OCI-LY1 (cell line): ENCODE data around the gene KRT6B.

ENCODE experiments used
- H2AFZ ChIP-seq: fragments of 200-600 bp; sonication (generic), shearing (Covaris generic); 2 replicates; pipeline ENCODE4 v1.6.0; 2014; ENCODE audit warnings: antibody characterized with exemption, mild to moderate bottlenecking, low read length
- H3F3A ChIP-seq: fragments of 200-600 bp; sonication (generic), shearing (Covaris generic); 2 replicates; pipeline ENCODE4 v1.6.0; 2014; ENCODE audit warnings: mild to moderate bottlenecking, antibody characterized with exemption, low read length, moderate library complexity; ENCODE audit not compliant: insufficient read depth
- H3K27ac ChIP-seq: fragments of 200-600 bp; sonication (generic); 2 replicates; pipeline ENCODE4 v1.5.1; 2014; ENCODE audit warnings: low read length, mixed run types, mild to moderate bottlenecking, low read depth; ENCODE audit not compliant: poor library complexity, severe bottlenecking
- H3K27me3 ChIP-seq: fragments of 200-600 bp; sonication (generic); 2 replicates; pipeline ENCODE4 v1.6.0; 2014; ENCODE audit warnings: antibody characterized with exemption, mild to moderate bottlenecking, low read length, moderate library complexity; ENCODE audit not compliant: insufficient read depth
- H3K36me3 ChIP-seq: fragments of 200-600 bp; sonication (generic); 2 replicates; pipeline ENCODE4 v1.6.1; 2014; ENCODE audit warnings: mild to moderate bottlenecking, antibody characterized with exemption, low read length, moderate library complexity, mixed read lengths; ENCODE audit not compliant: insufficient read depth
- H3K4me1 ChIP-seq: fragments of 200-600 bp; sonication (generic); 2 replicates; pipeline ENCODE4 v1.5.1; 2014; ENCODE audit warnings: mild to moderate bottlenecking, low read length, moderate library complexity; ENCODE audit not compliant: insufficient read depth, severe bottlenecking
- H3K4me2 ChIP-seq: fragments of 200-600 bp; sonication (generic), shearing (Covaris generic); 2 replicates; pipeline ENCODE4 v1.6.1; 2014; ENCODE audit warnings: low read length
- H3K4me3 ChIP-seq: fragments of 200-600 bp; sonication (generic); 2 replicates; pipeline ENCODE4 v1.5.1; 2014; ENCODE audit warnings: low read length, low read depth, mild to moderate bottlenecking, mixed read lengths; ENCODE audit not compliant: poor library complexity, severe bottlenecking
- H3K79me2 ChIP-seq: fragments of 200-600 bp; shearing (Covaris generic); 2 replicates; pipeline ENCODE4 v1.6.1; 2016; ENCODE audit warnings: mixed run types, low read length, mixed read lengths; ENCODE audit not compliant: insufficient read depth
- H3K9ac ChIP-seq: fragments of 200-600 bp; sonication (generic), shearing (Covaris generic); 2 replicates; pipeline ENCODE4 v1.6.1; 2014; ENCODE audit warnings: mild to moderate bottlenecking, low read length, mixed read lengths
- H3K9me2 ChIP-seq: fragments of 200-600 bp; sonication (generic), shearing (Covaris generic); 2 replicates; pipeline ENCODE4 v1.6.1; 2014; ENCODE audit warnings: low read depth, mild to moderate bottlenecking, low read length, mixed read lengths
- H3K9me3 ChIP-seq: fragments of 200-600 bp; shearing (Covaris generic); 2 replicates; pipeline ENCODE4 v1.6.1; 2014; ENCODE audit warnings: low read length, mixed read lengths
- H4K20me1 ChIP-seq: fragments of 200-600 bp; sonication (generic), shearing (Covaris generic); 2 replicates; pipeline ENCODE4 v1.6.0; 2016; ENCODE audit warnings: mild to moderate bottlenecking, low read length; ENCODE audit not compliant: insufficient read depth
- EZH2 ChIP-seq: fragments of 200-600 bp; sonication (generic), shearing (Covaris generic); IDR thresholded peaks from 2 replicates; pipeline ENCODE4 v1.8.0; 2017; ENCODE audit warnings: borderline replicate concordance, mixed run types, mild to moderate bottlenecking, antibody characterized with exemption, low read length, moderate library complexity, mixed read lengths
- TF ChIP-seq, protein P1 (sequence below): fragments of 200-600 bp; sonication (generic), shearing (Covaris generic); IDR thresholded peaks from 2 replicates; pipeline ENCODE4 v1.5.1; 2017; ENCODE audit warnings: mild to moderate bottlenecking, antibody characterized with exemption, low read length, moderate library complexity, mixed read lengths

The KRT6B gene

DNA sequence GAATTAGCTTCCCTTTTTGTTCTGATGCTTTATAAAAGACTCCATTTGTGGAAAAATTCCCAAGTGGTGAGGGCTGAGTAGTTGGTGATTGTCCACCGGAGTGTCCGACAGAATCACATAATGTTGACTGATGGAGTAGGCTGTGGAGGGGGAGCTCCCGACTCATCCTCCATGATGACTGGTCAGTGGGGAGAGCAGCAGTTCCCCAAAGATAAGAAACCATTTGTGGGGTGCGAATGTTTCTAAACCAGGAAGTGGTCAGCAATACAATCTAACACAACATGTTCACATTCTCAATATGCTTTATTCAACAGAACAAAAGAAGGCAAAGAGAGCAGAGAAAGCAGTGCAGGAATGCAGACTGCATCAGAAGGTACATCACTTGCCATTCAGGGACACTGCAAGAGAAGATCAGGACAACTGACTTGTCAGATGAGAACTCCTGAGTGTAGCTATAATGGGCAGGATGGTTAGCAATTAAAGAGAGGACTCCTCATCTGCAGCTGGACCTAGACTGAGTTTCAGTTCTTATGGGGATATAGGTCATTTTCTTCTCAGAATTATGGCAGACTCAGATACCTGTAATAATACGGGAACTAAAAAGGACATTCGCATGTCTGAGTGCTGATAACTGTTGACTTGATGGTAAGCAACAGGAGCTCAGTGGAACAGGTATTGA lies 5.4 kb downstream of the KRT6B start:
- TF ChIP-seq EZH2 = no peak
- TF ChIP-seq, protein P1, sequence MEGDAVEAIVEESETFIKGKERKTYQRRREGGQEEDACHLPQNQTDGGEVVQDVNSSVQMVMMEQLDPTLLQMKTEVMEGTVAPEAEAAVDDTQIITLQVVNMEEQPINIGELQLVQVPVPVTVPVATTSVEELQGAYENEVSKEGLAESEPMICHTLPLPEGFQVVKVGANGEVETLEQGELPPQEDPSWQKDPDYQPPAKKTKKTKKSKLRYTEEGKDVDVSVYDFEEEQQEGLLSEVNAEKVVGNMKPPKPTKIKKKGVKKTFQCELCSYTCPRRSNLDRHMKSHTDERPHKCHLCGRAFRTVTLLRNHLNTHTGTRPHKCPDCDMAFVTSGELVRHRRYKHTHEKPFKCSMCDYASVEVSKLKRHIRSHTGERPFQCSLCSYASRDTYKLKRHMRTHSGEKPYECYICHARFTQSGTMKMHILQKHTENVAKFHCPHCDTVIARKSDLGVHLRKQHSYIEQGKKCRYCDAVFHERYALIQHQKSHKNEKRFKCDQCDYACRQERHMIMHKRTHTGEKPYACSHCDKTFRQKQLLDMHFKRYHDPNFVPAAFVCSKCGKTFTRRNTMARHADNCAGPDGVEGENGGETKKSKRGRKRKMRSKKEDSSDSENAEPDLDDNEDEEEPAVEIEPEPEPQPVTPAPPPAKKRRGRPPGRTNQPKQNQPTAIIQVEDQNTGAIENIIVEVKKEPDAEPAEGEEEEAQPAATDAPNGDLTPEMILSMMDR = no peak
- Histone ChIP-seq H3K27ac (no peak overlapping the region), H3F3A (no peaks in the 10 kb centered on the region), H3K79me2 (no peaks in the 10 kb centered on the region), H3K36me3 (no peaks in the 10 kb centered on the region), H3K9me3 (no peaks in the 10 kb centered on the region), H3K27me3 (peaks cover 3% of the 10 kb centered on the region), H3K4me1 (no peaks in the 10 kb centered on the region), H3K4me3 (no peak overlapping the region), H2AFZ (no peak overlapping the region), H3K9me2 (no peaks in the 10 kb centered on the region), H3K4me2 (no peak overlapping the region), H3K9ac (no peak overlapping the region), H4K20me1 (no peaks in the 10 kb centered on the region)

GRCh38 chr12:52445876-52446275 lies 6.1 kb downstream of the KRT6B start:
- Histone ChIP-seq H3K4me3 (no peak overlapping the region), H3K4me2 (no peak overlapping the region), H3K36me3 (no peaks in the 10 kb centered on the region), H3K27ac (no peak overlapping the region), H3K9ac (no peak overlapping the region), H3K4me1 (no peaks in the 10 kb centered on the region), H2AFZ (no peak overlapping the region), H3F3A (no peaks in the 10 kb centered on the region), H3K79me2 (no peaks in the 10 kb centered on the region), H3K27me3 (peaks cover 3% of the 10 kb centered on the region), H3K9me2 (no peaks in the 10 kb centered on the region), H4K20me1 (no peaks in the 10 kb centered on the region), H3K9me3 (no peaks in the 10 kb centered on the region)
- no peak for TF ChIP-seq EZH2
- TF ChIP-seq, protein P1 = no peak

DNA sequence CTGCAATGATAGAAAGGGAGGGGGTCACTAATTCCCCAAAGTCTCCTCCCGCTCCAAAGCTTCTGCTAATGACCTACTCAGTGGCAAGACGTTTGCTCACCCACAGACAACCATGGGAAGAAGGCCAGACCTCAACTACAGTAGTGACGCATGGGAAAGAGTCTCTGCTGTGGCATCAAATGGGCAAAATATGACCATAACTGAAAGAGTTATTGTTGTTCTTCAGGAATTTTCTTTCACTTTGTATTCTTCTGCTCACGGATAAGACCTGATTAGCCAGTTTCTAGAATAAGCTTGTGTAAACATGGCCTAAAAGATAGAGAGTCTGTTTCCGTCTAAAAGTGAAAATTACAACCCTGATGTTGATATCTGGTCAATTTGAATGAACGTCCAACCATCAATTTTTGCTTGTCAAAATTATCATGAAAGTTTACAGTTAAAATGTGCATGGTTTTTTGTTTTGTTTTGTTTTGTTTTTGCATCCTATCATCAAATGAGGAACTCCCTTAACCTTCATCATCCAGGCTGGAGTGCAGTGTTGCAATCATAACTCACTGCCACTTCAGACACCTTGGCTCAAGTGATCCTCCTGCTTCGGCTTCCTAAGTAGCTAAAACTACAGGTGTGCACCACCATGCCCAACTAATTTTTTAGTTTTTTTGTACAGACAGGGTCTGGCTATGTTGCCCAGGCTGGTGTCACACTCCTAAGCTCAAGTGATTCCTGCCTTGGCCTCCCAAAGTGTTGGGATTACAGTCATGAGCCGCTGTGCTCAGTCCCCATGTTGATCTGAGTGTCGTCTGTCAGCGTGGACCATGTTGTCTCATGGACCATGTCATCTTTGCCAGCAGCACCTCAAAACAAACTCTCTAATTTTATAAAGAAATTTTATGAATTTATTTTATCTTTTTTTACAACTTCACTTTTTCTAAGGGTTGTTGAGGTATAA lies 7.0 kb downstream of the KRT6B start:
- no peaks in the 10 kb centered on the region for H3K9me2 ChIP-seq
- no peak overlapping the region for H3K4me3 ChIP-seq
- H3K9ac ChIP-seq = no peak overlapping the region
- TF ChIP-seq, protein P1 = no peak
- TF ChIP-seq EZH2 = no peak
- no peak overlapping the region for H3K27ac ChIP-seq
- H3K36me3 ChIP-seq = no peaks in the 10 kb centered on the region
- no peak overlapping the region for H2AFZ ChIP-seq
- peaks cover 3% of the 10 kb centered on the region for H3K27me3 ChIP-seq
- H3K79me2 ChIP-seq = no peaks in the 10 kb centered on the region
- no peaks in the 10 kb centered on the region for H3K9me3 ChIP-seq
- no peaks in the 10 kb centered on the region for H4K20me1 ChIP-seq
- H3K4me1 ChIP-seq = no peaks in the 10 kb centered on the region
- H3F3A ChIP-seq = no peaks in the 10 kb centered on the region
- H3K4me2 ChIP-seq = no peak overlapping the region
